CD4-positive, alpha-beta T cell treated with Interleukin-1 beta for 1 hour (primary cell): ENCODE measurements around the gene MCHR1.
"Not testable (repeated sequence)": the region's sequence is repeated elsewhere in the genome, so short reads cannot be mapped to it uniquely, and the experiment has no call there.

Experiments
- DNase-seq, 2 donors: peaks; one replicate each; pipeline ENCODE4 v3.0.0-alpha.2; 2020 to 2022

The MCHR1 gene

DNA sequence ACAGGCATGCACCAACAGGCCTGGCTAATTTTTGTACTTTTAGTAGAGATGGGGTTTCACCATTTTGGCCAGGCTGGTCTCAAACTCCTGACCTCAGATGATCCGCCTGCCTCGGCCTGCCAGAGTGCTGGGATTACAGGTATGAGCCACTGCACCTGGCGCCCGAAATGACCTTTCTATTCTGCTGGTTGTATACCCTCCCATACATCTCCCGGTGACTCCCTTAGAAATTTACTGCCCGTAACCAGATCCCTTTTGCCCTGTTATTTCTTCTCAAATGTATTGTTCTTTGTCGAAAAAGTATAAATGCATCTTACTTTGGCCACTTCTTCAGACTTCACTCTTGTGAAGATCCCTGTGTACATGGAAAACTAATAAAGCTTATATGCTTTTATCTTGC lies 22.0 kb downstream of the MCHR1 start:
- no peak for DNase-seq

DNA sequence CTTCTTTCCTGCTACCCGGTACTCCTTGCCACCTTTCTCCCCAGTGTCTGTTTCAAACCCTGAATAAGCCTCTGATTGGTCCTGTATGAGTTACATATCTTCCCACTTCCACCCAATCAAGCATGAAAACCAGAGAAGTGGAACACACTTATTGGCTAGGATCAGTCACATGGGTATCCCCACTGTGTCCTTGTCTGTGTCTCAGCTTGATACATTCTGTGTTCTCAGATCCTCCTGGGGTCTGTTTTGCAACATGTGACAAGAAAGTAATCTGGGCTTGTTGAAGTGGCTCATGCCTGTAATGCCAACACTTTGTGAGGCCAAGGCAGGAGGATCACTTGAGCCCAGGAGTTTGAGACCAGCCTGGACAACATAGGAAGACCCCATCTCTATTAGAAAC lies 23.9 kb downstream of the MCHR1 start:
- no peak for DNase-seq

GRCh38 chr22:40703736-40704135 lies 24.5 kb downstream of the MCHR1 start:
- DNase-seq: no peak

GRCh38 chr22:40705918-40706682 lies 26.8 kb downstream of the MCHR1 start:
- no peak for DNase-seq

- DNase-seq: no peak
These were observed 27.9 kb downstream of the MCHR1 start for GRCh38 chr22:40707154-40707553.

DNA sequence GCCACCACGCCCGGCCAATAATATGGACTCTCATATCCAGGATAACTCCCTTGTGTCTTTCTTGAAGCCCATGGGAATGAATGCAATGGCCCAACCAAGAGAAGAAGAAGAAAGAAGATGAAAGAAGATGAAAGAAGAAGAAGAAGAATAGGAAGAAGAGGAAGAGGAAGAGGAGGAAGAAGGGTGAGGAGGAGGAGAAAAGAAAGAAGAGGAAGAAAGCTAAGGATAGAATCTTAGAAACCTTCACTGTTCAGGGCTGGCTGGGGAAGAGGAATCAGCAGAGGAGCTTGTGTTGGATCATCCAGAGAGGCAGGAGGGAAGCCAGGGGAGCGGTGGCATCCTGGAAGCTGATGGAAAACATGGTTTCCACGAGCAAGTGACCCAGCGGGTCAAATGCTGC lies 28.9 kb downstream of the MCHR1 start:
- no peak for DNase-seq

DNA sequence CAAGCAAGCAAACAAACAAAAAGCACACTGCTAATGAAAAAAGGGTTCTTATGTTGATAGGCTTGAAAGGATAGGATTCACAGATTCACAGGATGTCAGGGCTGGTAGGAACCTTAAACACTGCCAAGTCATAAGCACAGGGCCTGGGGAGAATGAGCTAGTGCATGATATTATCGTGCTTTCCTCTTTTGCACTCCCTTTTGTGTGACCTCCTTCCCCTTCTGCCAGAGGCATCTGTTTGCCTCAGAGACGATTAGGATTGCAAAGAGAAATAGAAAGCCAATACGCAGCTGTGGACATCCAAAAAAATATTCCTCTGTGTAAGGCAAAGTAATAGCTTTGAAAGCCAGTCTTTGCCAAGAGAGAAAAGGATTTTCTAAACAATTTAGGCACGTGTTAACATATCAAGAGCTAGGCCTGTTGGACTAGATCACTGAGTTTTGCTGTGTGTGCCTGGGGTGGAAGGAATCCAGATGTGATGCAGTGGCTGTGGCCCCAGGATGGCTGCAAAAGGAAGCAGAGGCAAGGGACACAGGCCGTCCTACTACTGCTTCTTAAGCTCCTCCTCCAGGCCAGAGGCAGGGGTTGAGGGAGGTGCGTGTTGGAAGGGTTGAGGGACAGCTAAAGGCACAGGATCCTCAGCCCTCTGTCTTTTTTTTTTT lies 30.6 kb downstream of the MCHR1 start:
- no peak for DNase-seq

GRCh38 chr22:40712311-40712710 lies 33.0 kb downstream of the MCHR1 start:
- no peak for DNase-seq

DNA sequence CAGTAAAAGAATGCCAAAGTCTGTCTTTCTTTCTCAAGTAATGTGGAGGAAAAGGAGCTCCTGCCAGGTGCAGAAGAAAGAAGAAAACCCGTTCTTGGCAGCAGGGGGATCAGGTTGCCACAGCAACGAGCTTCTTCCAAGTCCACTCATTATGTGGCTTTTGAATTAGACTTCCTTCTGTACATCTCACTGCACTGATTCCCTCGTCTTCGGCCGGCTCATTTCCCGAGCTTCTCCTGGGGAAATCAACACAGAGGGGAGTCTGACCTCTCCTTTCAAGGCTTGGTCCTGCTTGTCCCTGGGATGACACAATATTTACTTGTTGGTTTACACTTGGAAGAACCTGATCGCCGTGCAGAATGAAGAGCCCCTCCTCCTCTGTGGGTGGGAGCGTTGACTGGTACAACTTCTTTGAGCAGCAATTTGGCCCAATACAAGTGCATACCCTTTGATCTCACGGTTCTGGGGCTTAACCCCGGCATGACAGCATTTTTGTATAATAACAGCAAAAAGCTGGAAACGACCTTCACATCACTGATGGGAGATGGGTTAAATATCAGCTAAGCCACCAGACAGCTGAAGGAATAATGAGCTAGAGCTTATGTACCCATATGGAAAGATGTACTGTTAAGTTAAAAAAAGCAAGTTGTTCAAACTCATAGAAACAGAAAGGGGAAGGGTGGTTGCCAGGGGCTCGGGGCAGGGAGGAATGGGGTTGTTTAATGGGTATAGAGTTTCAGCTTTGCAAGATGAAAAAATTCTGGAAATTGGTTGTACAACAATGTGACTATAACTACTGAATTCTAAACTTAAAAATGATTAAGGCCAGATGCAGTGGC lies 35.4 kb downstream of the MCHR1 start:
- DNase-seq: no peak

- no peak for DNase-seq
These were observed 36.8 kb downstream of the MCHR1 start for GRCh38 chr22:40716116-40716515.

GRCh38 chr22:40717657-40718056 lies 38.4 kb downstream of the MCHR1 start:
- not testable (repeated sequence) for DNase-seq

GRCh38 chr22:40718250-40719204 lies 39.2 kb downstream of the MCHR1 start:
- no peak for DNase-seq

GRCh38 chr22:40719599-40719998 lies 40.3 kb downstream of the MCHR1 start:
- DNase-seq: no peak

DNA sequence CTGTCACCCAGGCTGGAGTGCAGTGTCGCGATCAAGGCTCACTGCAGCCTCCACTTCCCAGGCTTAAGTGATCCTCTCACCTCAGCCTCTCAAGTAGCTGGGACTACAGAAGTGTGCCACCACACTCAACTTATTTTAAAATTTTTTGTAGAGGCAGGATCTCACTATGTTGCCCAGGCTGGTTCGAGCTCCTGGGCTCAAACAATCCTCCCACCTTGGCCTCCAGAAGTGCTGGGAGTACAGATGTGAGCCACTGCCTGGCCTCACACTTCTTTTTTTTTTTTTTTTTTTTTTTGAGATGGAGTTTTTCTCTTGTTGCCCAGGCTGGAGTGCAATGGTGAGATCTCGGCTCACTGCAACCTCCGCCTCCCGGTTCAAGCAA lies 40.9 kb downstream of the MCHR1 start:
- DNase-seq: not testable (repeated sequence)

- DNase-seq: no peak
These were observed 41.4 kb downstream of the MCHR1 start for GRCh38 chr22:40720538-40721256.

DNA sequence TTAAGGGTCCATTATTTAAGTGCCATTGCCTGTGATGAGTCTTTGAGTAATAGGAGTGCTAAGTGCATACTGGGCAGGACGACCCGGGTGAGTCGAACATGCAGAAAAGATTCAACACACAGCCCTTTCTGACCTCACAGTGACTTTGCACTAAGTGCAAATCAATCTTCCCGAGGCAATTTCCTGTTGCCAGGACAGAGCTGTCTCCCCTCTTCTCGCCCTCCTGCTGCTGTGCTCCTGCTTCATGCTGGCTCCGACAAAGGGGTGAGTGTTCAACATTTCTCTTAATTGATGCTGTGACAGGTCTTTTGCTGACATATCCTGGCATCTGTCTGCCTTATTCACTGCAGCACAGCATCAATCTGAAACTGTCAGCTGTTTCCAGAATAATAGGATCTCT lies 42.0 kb downstream of the MCHR1 start:
- no peak for DNase-seq

DNA sequence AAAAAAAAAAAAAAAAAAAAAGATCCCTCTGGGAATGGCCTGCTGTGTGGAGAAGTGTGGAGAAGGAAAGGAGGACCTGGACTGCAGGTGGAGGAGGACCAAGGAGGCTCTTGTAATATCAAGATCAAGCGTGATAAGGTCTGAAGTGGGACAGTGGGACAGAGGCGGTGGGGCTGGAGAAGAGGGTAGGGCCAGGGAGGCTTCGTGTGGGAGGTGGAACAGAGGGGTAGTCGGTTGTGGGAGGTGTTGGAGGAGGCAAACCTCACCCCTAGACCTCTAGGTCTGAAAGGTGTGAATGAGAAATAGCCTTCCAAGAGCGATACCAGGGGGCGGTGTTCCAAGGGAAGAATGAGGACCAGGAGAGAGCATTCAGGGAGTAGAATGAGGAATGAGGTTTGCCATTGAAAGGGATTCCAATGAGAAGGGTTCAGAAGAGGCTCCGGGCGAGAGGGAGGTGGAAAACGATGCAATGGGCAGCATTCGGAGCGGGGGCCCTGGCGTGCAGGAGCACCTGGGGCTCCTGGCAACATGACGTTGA lies 44.2 kb downstream of the MCHR1 start:
- DNase-seq: no peak

- peak in 1 of 2 donors; percentile 54 for DNase-seq
These were observed 47.2 kb downstream of the MCHR1 start for GRCh38 chr22:40726514-40726913.

GRCh38 chr22:40727070-40727963 lies 48.0 kb downstream of the MCHR1 start:
- DNase-seq: peak in 1 of 2 donors; percentile 20

- DNase-seq: no peak
These were observed 48.8 kb downstream of the MCHR1 start for GRCh38 chr22:40727964-40728615.
